HCT116 (cell line): ENCODE data around the gene SERPINB5. TPM values are rescaled to one million over a fixed set of nuclear protein-coding genes. Genes with fewer than 3 reads are reported as not detected.

Experiments used
- ATAC-seq: fragments of 200-7000 bp; cut with Tn5 transposase; 2 replicates; pipeline ENCODE4 v1.9.1; 2020; ENCODE audit warnings: mild to moderate bottlenecking, moderate library complexity
- BruUV-seq: library from RNA; stranded (reverse); fragments of 400-500 nt; replicated peaks from 2 replicates; lab custom pipeline; 2021; lab: Mats Ljungman, UMichigan
- CTCF ChIA-PET: fragments of 300-600 bp; sonication (Branson Sonifier 250); formaldehyde crosslinking; loops from one replicate; lab custom pipeline; 2021; ENCODE audit warnings: antibody characterized with exemption; lab: Charles Lee
- POLR2A ChIA-PET: fragments of 300-600, 350-600 bp; sonication (Branson Sonifier 250); formaldehyde crosslinking; loops from one replicate; lab custom pipeline; 2021; ENCODE audit warnings: antibody characterized with exemption; lab: Charles Lee
- RAD21 ChIA-PET, 2 experiments: fragments of 300-600 bp; sonication (Branson Sonifier 250); formaldehyde crosslinking; loops; one replicate each; lab custom pipeline; 2023; ENCODE audit warnings: low total read pairs in 2 of 2; ENCODE audit not compliant: uncharacterized antibody in 2 of 2, unreplicated experiment in 2 of 2, low non-redundant PET in 1 of 2; lab: Charles Lee
- DNase-seq: peaks from one replicate; pipeline ENCODE4 v3.0.0-alpha.2; 2010; ENCODE audit warnings: low read depth, low spot score
- H2AFZ ChIP-seq: fragments of 200-600 bp; shearing (Covaris generic), sonication (generic); 2 replicates; pipeline ENCODE4 v1.6.1; 2017; ENCODE audit warnings: low read depth, mixed run types, mixed read lengths, antibody characterized with exemption, low read length; ENCODE audit not compliant: poor library complexity, severe bottlenecking
- H3K27ac ChIP-seq: 2 replicates; pipeline ENCODE4 v1.5.1; 2012; ENCODE audit warnings: low read depth, low read length
- H3K27me3 ChIP-seq: fragments of 200-600 bp; sonication (generic); 2 replicates; pipeline ENCODE4 v1.6.1; 2016; ENCODE audit warnings: mixed run types, low read length, mixed read lengths; ENCODE audit not compliant: insufficient read depth
- H3K36me3 ChIP-seq, 2 experiments: fragments of 200-500 bp in 1 of 2; fragments of 200-600 bp in 1 of 2; sonication (Bioruptor generic) in 1 of 2; sonication (generic) in 1 of 2; 2 replicates each; pipeline versions ENCODE4 v1.5.1 to v1.6.1; 2014 to 2016; ENCODE audit warnings: low read length in 2 of 2, inconsistent platforms in 1 of 2, mixed read lengths in 1 of 2, mixed run types in 1 of 2; ENCODE audit not compliant: insufficient read depth in 2 of 2, control insufficient read depth in 1 of 2
- H3K4me1 ChIP-seq, 2 experiments: fragments of 200-600 bp in 1 of 2; sonication (generic) in 1 of 2; 2 replicates each; pipeline versions ENCODE4 v1.5.1 to v1.6.1; 2012 to 2017; ENCODE audit warnings: low read length in 2 of 2, inconsistent platforms in 1 of 2, mild to moderate bottlenecking in 1 of 2, mixed read lengths in 1 of 2, mixed run types in 1 of 2, moderate library complexity in 1 of 2; ENCODE audit not compliant: insufficient read depth in 2 of 2, control insufficient read depth in 1 of 2
- H3K4me2 ChIP-seq: fragments of 200-600 bp; sonication (generic); 2 replicates; pipeline ENCODE4 v1.6.1; 2017; ENCODE audit warnings: mixed run types, low read length, mixed read lengths
- H3K4me3 ChIP-seq, 2 experiments: fragments of 200-600 bp in 1 of 2; sonication (generic) in 1 of 2; replicated peaks in 1 of 2; 2 replicates each; pipeline ENCODE4 v1.5.1; 2011 to 2016; ENCODE audit warnings: low read length in 2 of 2, control low read depth in 1 of 2, low read depth in 1 of 2, mild to moderate bottlenecking in 1 of 2, mixed read lengths in 1 of 2, mixed run types in 1 of 2
- H3K79me2 ChIP-seq: fragments of 200-600 bp; sonication (generic); 2 replicates; pipeline ENCODE4 v1.6.1; 2017; ENCODE audit warnings: mild to moderate bottlenecking, mixed run types, low read length, moderate library complexity, mixed read lengths; ENCODE audit not compliant: insufficient read depth
- H3K9ac ChIP-seq: fragments of 200-600 bp; sonication (generic); 2 replicates; pipeline ENCODE4 v1.6.1; 2016; ENCODE audit warnings: low read length, mixed read lengths
- H3K9me2 ChIP-seq: fragments of 200-600 bp; sonication (generic), shearing (Covaris generic); 2 replicates; pipeline ENCODE4 v1.6.1; 2017; ENCODE audit warnings: mixed run types, mild to moderate bottlenecking, moderate library complexity; ENCODE audit not compliant: insufficient read depth
- H3K9me3 ChIP-seq, 2 experiments: fragments of 200-500 bp in 1 of 2; fragments of 200-600 bp in 1 of 2; sonication (Bioruptor generic) in 1 of 2; sonication (generic) in 1 of 2; 2 replicates each; pipeline ENCODE4 v1.6.1; 2014 to 2017; ENCODE audit warnings: low read length in 2 of 2, mixed read lengths in 2 of 2, inconsistent platforms in 1 of 2, low read depth in 1 of 2, mild to moderate bottlenecking in 1 of 2, mixed run types in 1 of 2, moderate library complexity in 1 of 2; ENCODE audit not compliant: control insufficient read depth in 1 of 2, insufficient read depth in 1 of 2
- H4K20me1 ChIP-seq: fragments of 200-600 bp; sonication (generic), shearing (Covaris generic); 2 replicates; pipeline ENCODE4 v1.6.1; 2017; ENCODE audit warnings: mixed run types, mild to moderate bottlenecking, moderate library complexity; ENCODE audit not compliant: insufficient read depth
- SP1 ChIP-seq: IDR thresholded peaks from 2 replicates; pipeline ENCODE4 v1.6.1; 2012; ENCODE audit warnings: low read depth
- ZBTB33 ChIP-seq: IDR thresholded peaks from 2 replicates; pipeline ENCODE4 v1.6.1; 2011; ENCODE audit warnings: mild to moderate bottlenecking, low read length, moderate library complexity; ENCODE audit not compliant: insufficient replicate concordance; ENCODE audit errors: extremely low read depth
- intact Hi-C: fragments of 100-400 bp; cut with micrococcal nuclease; formaldehyde crosslinking; loops from 2 replicates; pipeline ENCODE4 v1.10.0; 2022
- total RNA-seq: library from RNA; stranded (reverse); gene quantifications from one replicate; pipeline ENCODE4 v1.2.1, GENCODE V29; 2021; ENCODE audit not compliant: unreplicated experiment

The SERPINB5 gene
- total RNA-seq, 1 experiment from 2014 or later: 19.5 TPM

GRCh38 chr18:63553081-63553480, 76.3 kb downstream of the SERPINB5 start:
- ATAC-seq: peak; percentile 25; the same call in 1 of the 2 replicates
- Histone ChIP-seq H3K9me3 (no peaks in the 10 kb centered on the region), H3K27ac (no peak overlapping the region), H3K36me3 (no peaks in the 10 kb centered on the region), H4K20me1 (no peaks in the 10 kb centered on the region), H3K4me2 (no peak overlapping the region), H3K27me3 (no peaks in the 10 kb centered on the region), H3K79me2 (no peaks in the 10 kb centered on the region), H3K9ac (no peak overlapping the region), H2AFZ (no peak overlapping the region), H3K4me1 (peaks cover 0 to 9% of the 10 kb centered on the region in 2 experiments; a peak in 1 of 4 replicates), H3K4me3 (no peak overlapping the region), H3K9me2 (no peaks in the 10 kb centered on the region)
- no TSS peak for BruUV-seq
- POLR2A ChIA-PET: no interaction called here
- intact Hi-C loops: no loop called here
- TF ChIP-seq SP1 (peak; percentile 10; the same call in 1 of the 2 replicates), ZBTB33 (no peak)
- RAD21 ChIA-PET: no interaction called here
- DNase-seq: peak; percentile 15
- CTCF ChIA-PET: interaction anchor here (1.0 to 1.4 kb wide), 2 partner anchors 35 to 290 kb away, joined by 3 to 4 read pairs; no protein-coding TSS in a partner anchor

Other genes starting within 250 kb of the SERPINB5 start
- gene BCL2, start 157.2 kb upstream of the SERPINB5 start, total RNA-seq: 2.5 TPM
- 68.6 TPM for gene KDSR, start 109.8 kb upstream of the SERPINB5 start, total RNA-seq
- 68.3 TPM for gene VPS4B, start 54.5 kb upstream of the SERPINB5 start, total RNA-seq
- not detected for gene SERPINB12, start 65.4 kb downstream of the SERPINB5 start, total RNA-seq
- gene SERPINB13, start 110.4 kb downstream of the SERPINB5 start, total RNA-seq: 0.07 TPM
- not detected for gene SERPINB4, start 167.3 kb downstream of the SERPINB5 start, total RNA-seq
- gene SERPINB3, start 184.9 kb downstream of the SERPINB5 start, total RNA-seq: not detected
- gene SERPINB11, start 226.0 kb downstream of the SERPINB5 start, total RNA-seq: not detected